ENCODE measurements around the gene CCDC106.

- TF ChIP-seq CTCF (IDR thresholded peaks at IDR 0.05), result no peak
- TF ChIP-seq POLR2A (IDR thresholded peaks at IDR 0.05), result no peak
These were observed 6.4 kb downstream of the CCDC106 start for GRCh38 chr19:55654323-55654867.

Data from Peyer's patch (tissue), 4 donors.